WTC11 (cell line): Measurements from ENCODE around the gene BICC1. TPM values are rescaled to one million over a fixed set of nuclear protein-coding genes. Genes with fewer than 3 reads are reported as not detected.

Experiments
- ATAC-seq: fragments of 200-7000 bp; cut with Tn5 transposase; 2 replicates; pipeline ENCODE4 v1.10.0; 2021; ENCODE audit warnings: mild to moderate bottlenecking, moderate library complexity
- CTCF ChIA-PET: fragments of 300-600 bp; sonication (Branson Sonifier 250); formaldehyde crosslinking; loops from one replicate; lab custom pipeline; 2021; ENCODE audit warnings: antibody characterized with exemption; lab: Charles Lee
- POLR2A ChIA-PET: fragments of 350-600 bp; sonication (Branson Sonifier 250); formaldehyde crosslinking; loops from one replicate; lab custom pipeline; 2021; ENCODE audit warnings: antibody characterized with exemption; lab: Charles Lee
- DNase-seq: peaks from one replicate; pipeline ENCODE4 v3.0.0; 2021; ENCODE audit warnings: low spot score
- H3K27ac Mint-ChIP-seq: 2 replicates; pipeline ENCODE4 v1.8.0; 2021; ENCODE audit warnings: mixed read lengths
- H3K27me3 Mint-ChIP-seq: 2 replicates; pipeline ENCODE4 v1.8.0; 2021; ENCODE audit warnings: low read depth, mild to moderate bottlenecking, moderate library complexity, mixed read lengths
- H3K36me3 Mint-ChIP-seq: 2 replicates; pipeline ENCODE4 v1.8.0; 2021; ENCODE audit warnings: mixed read lengths
- H3K4me1 Mint-ChIP-seq: 2 replicates; pipeline ENCODE4 v1.8.0; 2022; ENCODE audit warnings: mixed read lengths
- H3K4me3 Mint-ChIP-seq: 2 replicates; pipeline ENCODE4 v1.8.0; 2021; ENCODE audit warnings: mild to moderate bottlenecking, moderate library complexity, mixed read lengths
- H3K9me3 Mint-ChIP-seq: 2 replicates; pipeline ENCODE4 v1.8.0; 2021; ENCODE audit warnings: mixed read lengths
- AR ChIP-seq: fragments of 250-450 bp; sonication (Bioruptor Pico); IDR thresholded peaks from 2 replicates; pipeline ENCODE4 v1.9.0; 2021; ENCODE audit warnings: mild to moderate bottlenecking
- E2F4 ChIP-seq: sonication (generic); formaldehyde crosslinking; IDR thresholded peaks from 2 replicates; pipeline ENCODE4 v1.8.1; 2022; ENCODE audit warnings: low read depth, mild to moderate bottlenecking, moderate library complexity, missing genetic modification reagents, borderline replicate concordance
- ERG ChIP-seq: fragments of 250-450 bp; sonication (Bioruptor Pico); IDR thresholded peaks from 2 replicates; pipeline ENCODE4 v1.8.0; 2021; ENCODE audit warnings: mild to moderate bottlenecking
- FOXP1 ChIP-seq: sonication (generic); formaldehyde crosslinking; IDR thresholded peaks from 2 replicates; pipeline ENCODE4 v1.8.0; 2022; ENCODE audit warnings: missing genetic modification reagents, mild to moderate bottlenecking, moderate library complexity, borderline replicate concordance
- GABPB1 ChIP-seq: sonication (generic); formaldehyde crosslinking; IDR thresholded peaks from 2 replicates; pipeline ENCODE4 v1.8.1; 2023; ENCODE audit warnings: mild to moderate bottlenecking, missing genetic modification reagents
- MYBL2 ChIP-seq: sonication (generic); formaldehyde crosslinking; IDR thresholded peaks from 2 replicates; pipeline ENCODE4 v1.8.1; 2023; ENCODE audit warnings: mild to moderate bottlenecking, moderate library complexity, missing genetic modification reagents
- NFYB ChIP-seq: sonication (generic); formaldehyde crosslinking; conservative IDR thresholded peaks from 2 replicates; pipeline ENCODE4 v1.8.0; 2022; ENCODE audit warnings: low read depth, missing genetic modification reagents
- OVOL2 ChIP-seq: fragments of 250-450 bp; sonication (Bioruptor Pico); IDR thresholded peaks from 2 replicates; pipeline ENCODE4 v1.9.0; 2021; ENCODE audit warnings: mild to moderate bottlenecking, borderline replicate concordance
- PRRX2 ChIP-seq: fragments of 250-450 bp; sonication (Bioruptor Pico); IDR thresholded peaks from 2 replicates; pipeline ENCODE4 v1.8.0; 2021; ENCODE audit warnings: mild to moderate bottlenecking
- SMAD3 ChIP-seq: sonication (generic); formaldehyde crosslinking; IDR thresholded peaks from 2 replicates; pipeline ENCODE4 v1.8.0; 2022; ENCODE audit warnings: missing genetic modification reagents, mild to moderate bottlenecking, borderline replicate concordance
- SOX15 ChIP-seq: fragments of 250-450 bp; sonication (Bioruptor Pico); IDR thresholded peaks from 2 replicates; pipeline ENCODE4 v1.9.0; 2021; ENCODE audit warnings: mild to moderate bottlenecking
- TP53 ChIP-seq: sonication (generic); formaldehyde crosslinking; IDR thresholded peaks from 2 replicates; pipeline ENCODE4 v1.8.1; 2023; ENCODE audit warnings: mild to moderate bottlenecking, missing genetic modification reagents
- ZBTB21 ChIP-seq: sonication (generic); formaldehyde crosslinking; IDR thresholded peaks from 2 replicates; pipeline ENCODE4 v1.8.1; 2023; ENCODE audit warnings: mild to moderate bottlenecking, missing genetic modification reagents, borderline replicate concordance
- ZNF138 ChIP-seq: sonication (generic); formaldehyde crosslinking; conservative IDR thresholded peaks from 2 replicates; pipeline ENCODE4 v1.8.1; 2022; ENCODE audit warnings: mild to moderate bottlenecking, moderate library complexity, missing genetic modification reagents
- total RNA-seq: library from RNA; stranded (reverse); gene quantifications from 3 replicates; pipeline ENCODE4 v1.2.3, GENCODE V29; 2021
- TF ChIP-seq, protein P1 (sequence below): sonication (generic); formaldehyde crosslinking; IDR thresholded peaks from 2 replicates; pipeline ENCODE4 v1.8.1; 2022; ENCODE audit warnings: low read depth, missing genetic modification reagents, borderline replicate concordance
- TF ChIP-seq, protein P2 (sequence below): fragments of 200-600 bp; IDR thresholded peaks from 2 replicates; pipeline ENCODE4 v1.8.0; 2022; ENCODE audit warnings: antibody characterized with exemption

Gene BICC1
- total RNA-seq, 1 experiment from 2014 or later: 0.61 TPM

- CTCF ChIA-PET: interaction anchor here (0.7 kb wide), 1 partner anchor 23 kb away, joined by 3 read pairs; no protein-coding TSS in a partner anchor
- Mint-ChIP-seq H3K27me3 (peaks cover 1% of the 10 kb centered on the region), H3K4me3 (no peak overlapping the region), H3K27ac (no peak overlapping the region), H3K4me1 (peaks cover 11% of the 10 kb centered on the region), H3K36me3 (no peaks in the 10 kb centered on the region), H3K9me3 (no peaks in the 10 kb centered on the region)
- POLR2A ChIA-PET: no interaction called here
- DNase-seq: no peak
- no peak for ATAC-seq
- TF ChIP-seq, protein P1, sequence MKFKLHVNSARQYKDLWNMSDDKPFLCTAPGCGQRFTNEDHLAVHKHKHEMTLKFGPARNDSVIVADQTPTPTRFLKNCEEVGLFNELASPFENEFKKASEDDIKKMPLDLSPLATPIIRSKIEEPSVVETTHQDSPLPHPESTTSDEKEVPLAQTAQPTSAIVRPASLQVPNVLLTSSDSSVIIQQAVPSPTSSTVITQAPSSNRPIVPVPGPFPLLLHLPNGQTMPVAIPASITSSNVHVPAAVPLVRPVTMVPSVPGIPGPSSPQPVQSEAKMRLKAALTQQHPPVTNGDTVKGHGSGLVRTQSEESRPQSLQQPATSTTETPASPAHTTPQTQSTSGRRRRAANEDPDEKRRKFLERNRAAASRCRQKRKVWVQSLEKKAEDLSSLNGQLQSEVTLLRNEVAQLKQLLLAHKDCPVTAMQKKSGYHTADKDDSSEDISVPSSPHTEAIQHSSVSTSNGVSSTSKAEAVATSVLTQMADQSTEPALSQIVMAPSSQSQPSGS (CRISPR knock-in tag): no peak
- TF ChIP-seq SMAD3 (no peak), AR (no peak), OVOL2 (CRISPR knock-in tag) (no peak), PRRX2 (no peak), ZNF138 (no peak), TP53 (no peak), GABPB1 (CRISPR knock-in tag) (no peak), FOXP1 (CRISPR knock-in tag) (no peak), NFYB (no peak)
- TF ChIP-seq, protein P2, sequence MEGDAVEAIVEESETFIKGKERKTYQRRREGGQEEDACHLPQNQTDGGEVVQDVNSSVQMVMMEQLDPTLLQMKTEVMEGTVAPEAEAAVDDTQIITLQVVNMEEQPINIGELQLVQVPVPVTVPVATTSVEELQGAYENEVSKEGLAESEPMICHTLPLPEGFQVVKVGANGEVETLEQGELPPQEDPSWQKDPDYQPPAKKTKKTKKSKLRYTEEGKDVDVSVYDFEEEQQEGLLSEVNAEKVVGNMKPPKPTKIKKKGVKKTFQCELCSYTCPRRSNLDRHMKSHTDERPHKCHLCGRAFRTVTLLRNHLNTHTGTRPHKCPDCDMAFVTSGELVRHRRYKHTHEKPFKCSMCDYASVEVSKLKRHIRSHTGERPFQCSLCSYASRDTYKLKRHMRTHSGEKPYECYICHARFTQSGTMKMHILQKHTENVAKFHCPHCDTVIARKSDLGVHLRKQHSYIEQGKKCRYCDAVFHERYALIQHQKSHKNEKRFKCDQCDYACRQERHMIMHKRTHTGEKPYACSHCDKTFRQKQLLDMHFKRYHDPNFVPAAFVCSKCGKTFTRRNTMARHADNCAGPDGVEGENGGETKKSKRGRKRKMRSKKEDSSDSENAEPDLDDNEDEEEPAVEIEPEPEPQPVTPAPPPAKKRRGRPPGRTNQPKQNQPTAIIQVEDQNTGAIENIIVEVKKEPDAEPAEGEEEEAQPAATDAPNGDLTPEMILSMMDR: no peak
- TF ChIP-seq, all 79 proteins: peak for 0
Observed at GRCh38 chr10:58508316-58508715, 4.4 kb upstream of the BICC1 start.

DNA sequence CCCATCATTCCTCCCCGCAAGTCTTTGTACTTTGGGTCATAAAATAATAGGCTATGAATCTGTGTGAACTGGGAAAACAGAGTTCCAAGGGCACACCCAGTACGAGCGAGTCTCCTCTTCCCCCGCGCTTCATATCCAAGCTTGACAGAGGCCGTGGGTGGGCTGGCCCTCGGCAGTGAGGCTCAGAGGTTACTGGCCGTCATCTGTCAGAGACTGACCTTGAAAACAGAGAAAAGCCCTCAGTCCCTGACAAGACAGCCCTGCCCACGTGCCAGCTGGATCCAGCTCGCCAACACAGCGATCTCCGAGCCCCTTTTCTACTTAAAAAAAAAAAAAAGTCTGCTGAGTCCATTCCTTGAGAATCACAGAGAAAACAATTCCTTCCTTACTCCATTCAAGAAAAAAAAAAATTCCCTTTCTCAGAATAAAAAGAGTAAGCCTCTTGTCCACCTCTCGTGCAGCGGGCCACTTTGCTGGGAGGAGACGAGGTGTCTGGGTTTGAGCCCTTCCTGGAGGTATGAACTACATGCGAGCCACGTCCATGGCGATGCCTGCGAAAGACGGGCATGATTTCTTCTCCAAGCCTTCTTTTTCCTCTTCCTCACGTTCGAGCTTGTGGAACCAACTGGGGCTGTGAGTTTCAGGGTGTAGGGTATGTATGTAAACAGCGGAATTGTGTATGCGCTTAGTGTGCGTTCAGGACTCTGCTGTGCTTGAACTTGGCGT lies 744 bp upstream of the BICC1 start:
- TF ChIP-seq MYBL2: no peak
- TF ChIP-seq ERG (CRISPR knock-in tag): no peak
- no peak for TF ChIP-seq ZBTB21 (CRISPR knock-in tag)
- TF ChIP-seq E2F4: no peak
- no peak for TF ChIP-seq SOX15 (CRISPR knock-in tag)
- H3K36me3 Mint-ChIP-seq: no peaks in the 10 kb centered on the region
- no peak; the same call in 1 of the 2 replicates for ATAC-seq
- peak; percentile 13 for DNase-seq
- ChIA-PET POLR2A (interaction anchor here (0.6 to 0.7 kb wide), 2 partner anchors 32 to 222 kb away, joined by 3 to 4 read pairs; no protein-coding TSS in a partner anchor), CTCF (interaction anchor here (1.8 to 2.5 kb wide), 2 partner anchors 19 to 97 kb away, joined by 10 read pairs; no protein-coding TSS in a partner anchor)
- H3K4me3 Mint-ChIP-seq: peak overlapping the region; percentile 76
- peaks cover 23% of the 10 kb centered on the region for H3K27me3 Mint-ChIP-seq
- H3K27ac Mint-ChIP-seq: no peak overlapping the region
- H3K4me1 Mint-ChIP-seq: peaks cover 11% of the 10 kb centered on the region
- H3K9me3 Mint-ChIP-seq: no peaks in the 10 kb centered on the region
